Measurements from ENCODE around the gene ELMOD1.

GRCh38 chr11:107669191-107669740, 78.3 kb downstream of the ELMOD1 start:
- TF ChIP-seq ZNF121 (tag by site-specific recombination; IDR thresholded peaks at IDR 0.05) (no peak), PBX3 (CRISPR knock-in tag; IDR thresholded peaks at IDR 0.05) (no peak), CTCF (tag by site-specific recombination; IDR thresholded peaks at IDR 0.05) (no peak), ZNF580 (tag by site-specific recombination; IDR thresholded peaks at IDR 0.05) (no peak), BCL11B (tag by site-specific recombination; IDR thresholded peaks at IDR 0.05; ENCODE audit: low read depth) (no peak), ZNF792 (tag by site-specific recombination; IDR thresholded peaks at IDR 0.05) (no peak), ZNF530 (tag by site-specific recombination; IDR thresholded peaks at IDR 0.05; ENCODE audit: low read depth) (no peak), PATZ1 (tag by site-specific recombination; IDR thresholded peaks at IDR 0.05) (no peak), GFI1B (tag by site-specific recombination; IDR thresholded peaks at IDR 0.05) (no peak)
